GOT3 (cell line): ENCODE measurements around the gene NLGN1.

Experiments
- DNase-seq: peaks from one replicate; lab custom pipeline; 2025; ENCODE audit warnings: mixed read lengths; lab: John Stamatoyannopoulos, UW

NLGN1 gene

GRCh38 chr3:173719585-173719984, 322.0 kb downstream of the NLGN1 start:
- no peak for DNase-seq

GRCh38 chr3:173725507-173725906, 328.0 kb downstream of the NLGN1 start:
- DNase-seq, result no peak

GRCh38 chr3:173730391-173730790, 332.8 kb downstream of the NLGN1 start:
- DNase-seq, result no peak

GRCh38 chr3:173732237-173732636, 334.7 kb downstream of the NLGN1 start:
- no peak for DNase-seq

GRCh38 chr3:173733029-173733652, 335.6 kb downstream of the NLGN1 start:
- DNase-seq, result no peak

GRCh38 chr3:173734473-173734872, 336.9 kb downstream of the NLGN1 start:
- no peak for DNase-seq

GRCh38 chr3:173734895-173735294, 337.4 kb downstream of the NLGN1 start:
- DNase-seq, result no peak

GRCh38 chr3:173735841-173736240, 338.3 kb downstream of the NLGN1 start:
- no peak for DNase-seq

GRCh38 chr3:173737167-173737808, 339.7 kb downstream of the NLGN1 start:
- DNase-seq, result no peak

- DNase-seq, result no peak
These were observed 342.2 kb downstream of the NLGN1 start for GRCh38 chr3:173739726-173740125.

GRCh38 chr3:173742491-173742890, 344.9 kb downstream of the NLGN1 start:
- no peak for DNase-seq

- no peak for DNase-seq
These were observed 345.6 kb downstream of the NLGN1 start for GRCh38 chr3:173743111-173743510.

GRCh38 chr3:173743516-173743915, 346.0 kb downstream of the NLGN1 start:
- no peak for DNase-seq

- DNase-seq, result no peak
These were observed 346.9 kb downstream of the NLGN1 start for GRCh38 chr3:173744479-173744878.

GRCh38 chr3:173744895-173745294, 347.4 kb downstream of the NLGN1 start:
- no peak for DNase-seq

- DNase-seq, result no peak
These were observed 348.6 kb downstream of the NLGN1 start for GRCh38 chr3:173745952-173746682.

- DNase-seq, result no peak
These were observed 349.9 kb downstream of the NLGN1 start for GRCh38 chr3:173747427-173747826.

- DNase-seq, result no peak
These were observed 350.6 kb downstream of the NLGN1 start for GRCh38 chr3:173748105-173748504.

- no peak for DNase-seq
These were observed 352.6 kb downstream of the NLGN1 start for GRCh38 chr3:173750095-173750494.

- no peak for DNase-seq
These were observed 353.0 kb downstream of the NLGN1 start for GRCh38 chr3:173750591-173750990.

GRCh38 chr3:173753593-173753992, 356.0 kb downstream of the NLGN1 start:
- DNase-seq, result no peak

- no peak for DNase-seq
These were observed 357.6 kb downstream of the NLGN1 start for GRCh38 chr3:173755161-173755560.

GRCh38 chr3:173761161-173761560, 363.6 kb downstream of the NLGN1 start:
- DNase-seq, result no peak
